HG02678 (cell line): Measurements from ENCODE around the gene TMEM45B.
"Not testable (repeated sequence)": the region's sequence is repeated elsewhere in the genome, so short reads cannot be mapped to it uniquely, and the experiment has no call there.

Experiments
- ATAC-seq: cut with Tn5 transposase; IDR thresholded peaks from one replicate; pipeline ENCODE4 v1.9.1; 2021; ENCODE audit warnings: mild to moderate bottlenecking, moderate library complexity; ENCODE audit not compliant: unreplicated experiment

The TMEM45B gene

GRCh38 chr11:129815596-129816461 is at the start of gene TMEM45B:
TMEM45B (plus strand) TSS chr11:129815848; CDS start chr11:129852483, 36,635 bp downstream.
- no peak for ATAC-seq

GRCh38 chr11:129766898-129767604 is 48.6 kb upstream of the TMEM45B start:
- no peak for ATAC-seq

GRCh38 chr11:129767827-129768226 is 47.8 kb upstream of the TMEM45B start:
- no peak for ATAC-seq

- no peak for ATAC-seq
Observed at GRCh38 chr11:129768356-129768755, 47.3 kb upstream of the TMEM45B start.

GRCh38 chr11:129769059-129769458 is 46.6 kb upstream of the TMEM45B start:
- no peak for ATAC-seq

- ATAC-seq: no peak
Observed at GRCh38 chr11:129770993-129771392, 44.7 kb upstream of the TMEM45B start.

- not testable (repeated sequence) for ATAC-seq
Observed at GRCh38 chr11:129771456-129771855, 44.2 kb upstream of the TMEM45B start.

- no peak for ATAC-seq
Observed at GRCh38 chr11:129778877-129779276, 36.8 kb upstream of the TMEM45B start.

- no peak for ATAC-seq
Observed at GRCh38 chr11:129779342-129779741, 36.3 kb upstream of the TMEM45B start.

GRCh38 chr11:129785383-129786111 is 30.1 kb upstream of the TMEM45B start:
- ATAC-seq: no peak

GRCh38 chr11:129786112-129786416 is 29.6 kb upstream of the TMEM45B start:
- not testable (repeated sequence) for ATAC-seq

GRCh38 chr11:129787532-129788155 is 28.0 kb upstream of the TMEM45B start:
- no peak for ATAC-seq

- no peak for ATAC-seq
Observed at GRCh38 chr11:129788278-129788677, 27.4 kb upstream of the TMEM45B start.

- no peak for ATAC-seq
Observed at GRCh38 chr11:129790106-129790505, 25.5 kb upstream of the TMEM45B start.

GRCh38 chr11:129791515-129791914 is 24.1 kb upstream of the TMEM45B start:
- no peak for ATAC-seq

GRCh38 chr11:129792663-129793062 is 23.0 kb upstream of the TMEM45B start:
- ATAC-seq: no peak

GRCh38 chr11:129795089-129795488 is 20.6 kb upstream of the TMEM45B start:
- ATAC-seq: no peak

- no peak for ATAC-seq
Observed at GRCh38 chr11:129798212-129798611, 17.4 kb upstream of the TMEM45B start.

- not testable (repeated sequence) for ATAC-seq
Observed at GRCh38 chr11:129800162-129800561, 15.5 kb upstream of the TMEM45B start.

GRCh38 chr11:129800655-129801054 is 15.0 kb upstream of the TMEM45B start:
- ATAC-seq: no peak

GRCh38 chr11:129803533-129803932 is 12.1 kb upstream of the TMEM45B start:
- no peak for ATAC-seq
